ENCODE results near the gene OR51D1.

DNA sequence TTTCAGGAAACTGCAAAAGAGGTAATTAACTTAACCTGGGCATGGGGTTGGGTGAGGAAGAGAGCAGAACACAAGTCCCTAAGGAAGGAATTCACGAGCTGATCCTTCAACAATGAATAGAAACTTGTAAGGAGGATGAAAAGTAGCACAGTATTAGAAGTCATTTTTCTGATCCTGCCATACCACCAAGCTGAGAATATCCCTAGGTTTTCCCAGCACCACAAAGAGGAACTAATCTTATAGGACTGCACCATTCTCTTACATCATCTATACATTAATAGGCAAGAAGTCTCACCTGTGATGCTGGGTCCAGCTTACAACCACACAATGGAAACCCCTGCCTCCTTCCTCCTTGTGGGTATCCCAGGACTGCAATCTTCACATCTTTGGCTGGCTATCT lies 43.5 kb upstream of the OR51D1 start, which contains the start of gene OR52I1:
- TF ChIP-seq EZH2 (IDR thresholded peaks at IDR 0.05; ENCODE audit: insufficient read depth, poor library complexity, severe bottlenecking) (no peak), EZH2phosphoT487 (IDR thresholded peaks at IDR 0.05; ENCODE audit: insufficient read depth, low read depth) (no peak)
